ENCODE results near the gene ETV1. TPM values are rescaled to one million over a fixed set of nuclear protein-coding genes. Genes with fewer than 3 reads are reported as not detected.

Gene ETV1
- total RNA-seq, 1 donor: 0.31 TPM

DNA sequence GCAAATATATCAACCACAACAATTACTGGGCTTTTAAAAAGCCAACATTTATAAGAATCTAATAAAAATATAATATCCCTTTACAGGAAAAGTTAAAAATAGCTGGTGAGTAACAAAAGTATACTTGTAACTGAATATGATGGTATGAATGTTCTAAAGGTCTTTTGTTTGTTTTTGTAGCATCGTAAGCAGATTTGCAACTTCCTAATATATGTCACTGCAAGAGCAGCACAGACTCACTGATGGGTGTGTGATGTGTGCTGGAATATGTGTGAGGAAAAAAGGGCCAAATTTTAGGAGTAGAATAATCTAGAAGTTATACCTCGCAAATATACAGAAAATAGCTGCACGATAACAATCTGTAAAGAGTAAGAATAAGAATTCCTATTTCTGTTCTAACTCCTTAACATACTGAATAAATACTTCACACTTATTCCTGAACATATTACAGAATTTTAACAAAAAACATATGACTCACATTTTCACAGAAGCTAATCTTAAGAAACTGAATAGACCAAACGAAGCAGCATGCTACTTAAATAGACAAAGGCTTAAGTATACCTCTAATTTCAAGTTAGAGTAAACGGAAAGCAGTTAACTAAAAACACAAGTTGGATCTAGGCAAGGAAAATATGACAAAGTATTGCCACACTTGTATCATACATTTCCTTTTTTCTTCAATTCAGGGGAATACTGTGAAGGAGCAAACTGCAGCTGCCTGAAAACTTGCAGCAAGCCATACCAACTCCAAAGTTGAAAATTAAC is 9.6 kb downstream of the ETV1 start:
- Histone ChIP-seq H3K9me3 (ENCODE audit: low read depth, low read length) (no peaks in the 10 kb centered on the region), H3K27me3 (ENCODE audit: insufficient read depth, low read length) (peaks cover 7% of the 10 kb centered on the region), H3K4me3 (ENCODE audit: low read length) (no peak overlapping the region), H3K4me1 (ENCODE audit: insufficient read depth, low read length) (no peaks in the 10 kb centered on the region)

DNA sequence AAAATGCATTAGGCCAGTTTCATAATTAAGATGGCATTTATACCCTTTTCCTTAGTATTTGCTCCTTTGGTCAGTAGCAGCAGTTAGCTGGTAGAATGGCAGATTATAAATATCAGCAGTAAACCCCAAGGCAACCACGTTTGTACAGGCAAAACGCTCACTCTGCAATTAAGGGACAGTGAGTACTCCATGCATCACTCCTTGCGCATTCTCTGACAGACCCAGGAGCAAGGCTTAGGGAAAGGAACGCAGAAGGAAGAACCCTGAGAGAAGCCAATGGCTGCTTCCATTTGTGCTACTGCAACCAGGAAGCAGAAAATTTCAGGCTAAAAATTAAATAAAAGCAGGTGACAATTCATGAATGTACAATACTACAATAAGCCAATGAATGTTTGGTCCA is 12.9 kb downstream of the ETV1 start:
- no peaks in the 10 kb centered on the region for H3K9me3 ChIP-seq (ENCODE audit: low read depth, low read length)
- peaks cover 3% of the 10 kb centered on the region for H3K27me3 ChIP-seq (ENCODE audit: insufficient read depth, low read length)
- H3K4me1 ChIP-seq (ENCODE audit: insufficient read depth, low read length): no peaks in the 10 kb centered on the region
- no peak overlapping the region for H3K4me3 ChIP-seq (ENCODE audit: low read length)

DNA sequence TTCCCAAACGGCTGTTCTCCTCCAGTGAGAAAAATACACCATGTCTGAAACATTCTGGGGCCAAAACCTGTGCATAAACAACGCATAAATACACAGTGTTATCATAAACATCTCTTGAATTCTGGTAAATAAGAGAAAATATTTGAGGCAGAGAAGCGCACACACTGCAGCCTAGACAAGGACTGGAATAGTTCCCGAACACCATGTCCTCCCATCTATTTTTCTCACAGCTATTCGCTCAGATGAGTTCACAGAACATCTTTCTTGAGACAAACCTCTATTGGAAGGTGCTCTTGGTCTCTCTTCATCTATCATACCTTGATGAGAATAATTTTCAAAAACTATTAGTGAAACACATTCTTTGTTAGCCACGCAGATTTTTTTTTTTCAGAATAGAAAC is 24.4 kb downstream of the ETV1 start:
- H3K4me1 ChIP-seq (ENCODE audit: insufficient read depth, low read length): no peaks in the 10 kb centered on the region
- no peaks in the 10 kb centered on the region for H3K27me3 ChIP-seq (ENCODE audit: insufficient read depth, low read length)
- H3K9me3 ChIP-seq (ENCODE audit: low read depth, low read length): no peaks in the 10 kb centered on the region
- no peak overlapping the region for H3K4me3 ChIP-seq (ENCODE audit: low read length)

DNA sequence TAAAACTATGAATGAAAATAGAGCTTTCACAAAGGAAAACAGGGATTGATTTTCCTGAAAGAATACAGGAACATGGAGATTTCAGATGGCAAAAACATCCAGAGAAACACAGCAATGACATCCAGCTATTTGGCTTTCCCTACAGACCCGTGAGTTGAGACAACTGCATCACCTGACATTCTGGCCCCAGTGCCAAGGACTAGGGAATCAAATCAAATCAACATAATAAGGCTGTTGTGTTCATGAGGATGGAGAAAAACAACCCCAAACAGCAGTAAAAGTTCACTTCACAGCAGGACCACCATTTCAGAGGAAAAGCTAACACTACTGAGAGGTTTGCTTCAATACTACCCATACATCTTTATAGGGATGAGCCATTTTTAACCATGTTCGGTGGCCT is 25.5 kb downstream of the ETV1 start:
- Histone ChIP-seq H3K27me3 (ENCODE audit: insufficient read depth, low read length) (no peaks in the 10 kb centered on the region), H3K4me3 (ENCODE audit: low read length) (no peak overlapping the region)

DNA sequence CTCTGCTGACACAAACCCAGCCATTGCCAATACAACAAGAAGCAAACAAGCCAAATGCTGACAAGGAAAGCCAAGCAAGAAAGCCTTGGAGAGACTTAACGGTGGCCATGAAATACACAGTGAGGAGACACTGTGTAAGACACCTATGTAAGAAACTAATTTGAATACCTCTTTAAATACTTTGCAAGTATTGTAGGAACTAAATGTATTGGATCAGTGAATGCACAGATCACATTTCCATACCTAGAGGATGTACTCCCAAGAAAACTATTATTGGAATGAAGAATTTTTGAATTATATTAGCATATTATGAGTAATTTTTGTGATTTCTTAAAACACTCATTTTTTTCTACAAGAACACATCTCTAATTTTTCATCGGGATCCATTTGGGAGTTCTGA is 34.0 kb downstream of the ETV1 start:
- no peaks in the 10 kb centered on the region for H3K9me3 ChIP-seq (ENCODE audit: low read depth, low read length)
- no peaks in the 10 kb centered on the region for H3K4me1 ChIP-seq (ENCODE audit: insufficient read depth, low read length)
- no peaks in the 10 kb centered on the region for H3K27me3 ChIP-seq (ENCODE audit: insufficient read depth, low read length)
- no peak overlapping the region for H3K4me3 ChIP-seq (ENCODE audit: low read length)

More for the DNA sequence above, 25.5 kb downstream of the ETV1 start:
- H3K9me3 ChIP-seq (ENCODE audit: low read depth, low read length): no peaks in the 10 kb centered on the region
- H3K4me1 ChIP-seq (ENCODE audit: insufficient read depth, low read length): no peaks in the 10 kb centered on the region

DNA sequence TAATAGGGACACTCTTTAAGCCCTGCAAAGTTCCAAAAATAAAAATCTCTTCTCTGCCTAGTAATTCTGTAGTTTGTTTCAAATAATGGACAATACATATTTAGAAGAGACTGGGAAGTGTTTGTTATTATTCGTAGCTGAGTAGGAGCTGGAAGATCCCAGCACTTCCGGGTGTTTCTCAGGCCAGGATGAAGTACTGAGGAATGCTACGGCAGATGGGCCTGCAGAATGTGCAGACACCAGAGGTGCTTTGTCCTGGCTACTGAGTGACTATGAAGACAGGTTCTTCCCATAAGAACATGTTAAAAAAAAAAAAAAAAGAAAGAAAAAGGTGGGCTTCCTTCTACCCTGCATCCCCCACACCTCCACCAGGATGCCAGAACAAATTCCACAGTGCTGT is 36.1 kb downstream of the ETV1 start:
- no peak overlapping the region for H3K4me3 ChIP-seq (ENCODE audit: low read length)
- H3K9me3 ChIP-seq (ENCODE audit: low read depth, low read length): no peaks in the 10 kb centered on the region
- H3K4me1 ChIP-seq (ENCODE audit: insufficient read depth, low read length): no peaks in the 10 kb centered on the region
- H3K27me3 ChIP-seq (ENCODE audit: insufficient read depth, low read length): no peaks in the 10 kb centered on the region

DNA sequence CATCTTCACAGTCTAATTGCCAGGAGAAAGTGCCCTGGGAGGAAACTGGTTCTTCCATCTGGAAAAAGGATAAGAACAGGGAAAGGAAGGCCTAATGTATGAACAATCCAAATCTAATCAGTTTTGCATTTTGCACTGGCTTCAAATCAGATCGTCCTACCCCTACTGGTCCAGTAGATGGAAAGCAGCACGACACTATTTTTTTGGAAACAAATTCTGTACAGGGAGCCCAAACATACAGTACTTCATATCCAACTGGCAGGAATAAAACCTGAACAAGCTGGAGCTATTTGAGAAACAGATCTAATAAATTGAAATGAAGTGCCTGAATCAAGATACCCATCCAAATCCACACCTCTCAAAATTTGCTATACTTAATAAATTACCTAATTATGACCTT is 36.5 kb downstream of the ETV1 start:
- no peak overlapping the region for H3K4me3 ChIP-seq (ENCODE audit: low read length)
- H3K9me3 ChIP-seq (ENCODE audit: low read depth, low read length): no peaks in the 10 kb centered on the region
- no peaks in the 10 kb centered on the region for H3K27me3 ChIP-seq (ENCODE audit: insufficient read depth, low read length)
- H3K4me1 ChIP-seq (ENCODE audit: insufficient read depth, low read length): no peaks in the 10 kb centered on the region

DNA sequence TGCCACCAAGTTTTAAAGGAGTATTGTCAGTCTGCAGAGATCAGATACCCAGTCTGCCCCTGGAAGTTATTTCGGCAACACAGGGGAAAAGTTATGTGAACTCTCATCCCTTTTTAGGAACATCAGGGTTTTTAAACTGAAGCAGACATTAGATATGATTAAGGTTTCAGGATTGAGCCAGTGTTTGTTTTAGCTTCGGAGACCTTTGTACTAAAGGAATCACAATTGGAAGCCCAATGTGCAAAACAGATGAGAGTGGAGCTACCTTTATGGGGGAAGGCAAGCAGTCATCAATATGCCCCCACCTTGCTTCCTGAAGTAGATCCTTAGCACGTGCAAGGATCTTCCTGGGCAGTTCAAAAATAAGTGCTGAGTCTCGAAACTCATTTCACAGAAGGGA is 39.5 kb downstream of the ETV1 start:
- no peaks in the 10 kb centered on the region for H3K27me3 ChIP-seq (ENCODE audit: insufficient read depth, low read length)
- no peaks in the 10 kb centered on the region for H3K9me3 ChIP-seq (ENCODE audit: low read depth, low read length)

DNA sequence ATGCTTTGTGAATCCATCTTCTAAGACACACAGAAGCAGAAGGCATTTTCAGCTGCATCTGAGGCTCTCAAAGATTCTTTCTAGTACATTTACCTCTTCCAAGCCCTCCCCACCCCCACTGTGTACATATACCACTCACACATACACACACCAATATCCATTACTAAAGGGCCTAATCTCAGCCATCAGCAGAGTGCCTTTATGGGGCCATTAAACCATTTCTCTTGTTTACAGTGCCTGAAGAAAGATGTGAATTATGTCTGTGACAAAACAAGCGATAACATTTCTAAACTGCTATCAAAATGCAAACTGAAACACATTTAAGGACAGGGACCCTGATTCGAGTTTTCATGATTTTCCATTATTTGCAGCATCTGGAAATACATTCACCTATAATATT is 40.0 kb downstream of the ETV1 start:
- no peaks in the 10 kb centered on the region for H3K9me3 ChIP-seq (ENCODE audit: low read depth, low read length)

More for the DNA sequence above, 39.5 kb downstream of the ETV1 start:
- Histone ChIP-seq H3K4me1 (ENCODE audit: insufficient read depth, low read length) (no peaks in the 10 kb centered on the region), H3K4me3 (ENCODE audit: low read length) (no peak overlapping the region)

DNA sequence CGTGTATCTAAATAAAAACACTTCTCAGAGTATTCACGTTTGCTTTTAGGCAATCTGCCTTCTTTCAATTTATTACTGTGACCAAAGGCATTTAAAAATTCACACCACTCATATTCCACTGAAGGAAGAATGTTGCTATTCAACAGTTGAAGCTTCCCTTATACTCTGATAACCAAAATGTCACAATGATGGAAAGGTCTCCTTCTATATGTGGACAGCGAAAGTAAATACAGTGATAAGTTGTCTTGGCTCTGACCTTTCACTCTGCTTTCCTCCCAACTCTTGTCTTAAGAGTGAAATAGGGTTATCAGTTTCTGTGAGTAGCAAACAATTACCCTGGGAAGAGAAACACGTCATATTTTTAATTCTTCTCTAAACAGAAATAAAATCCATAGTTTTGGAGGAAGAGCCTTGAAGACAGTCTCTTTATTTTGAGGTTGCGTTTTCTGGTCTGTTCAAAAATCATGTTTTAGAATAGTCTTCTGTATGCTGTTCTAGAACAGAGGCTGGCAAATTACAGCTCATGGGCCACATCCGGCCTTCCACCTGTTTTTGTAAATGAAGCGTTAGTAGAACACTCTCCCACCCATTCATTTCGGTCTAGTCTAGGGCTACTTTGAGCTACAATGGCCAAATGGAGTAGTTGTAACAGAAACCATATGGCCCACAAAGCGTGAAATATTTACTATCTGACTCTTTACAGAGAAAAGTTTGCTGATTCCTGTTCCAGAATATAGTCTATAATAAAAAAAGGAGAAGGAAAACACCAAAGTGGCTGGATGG is 41.3 kb downstream of the ETV1 start:
- Histone ChIP-seq H3K4me3 (ENCODE audit: low read length) (no peak overlapping the region), H3K9me3 (ENCODE audit: low read depth, low read length) (no peaks in the 10 kb centered on the region), H3K4me1 (ENCODE audit: insufficient read depth, low read length) (no peaks in the 10 kb centered on the region), H3K27me3 (ENCODE audit: insufficient read depth, low read length) (no peaks in the 10 kb centered on the region)

More for the DNA sequence above, 40.0 kb downstream of the ETV1 start:
- Histone ChIP-seq H3K27me3 (ENCODE audit: insufficient read depth, low read length) (no peaks in the 10 kb centered on the region), H3K4me3 (ENCODE audit: low read length) (no peak overlapping the region), H3K4me1 (ENCODE audit: insufficient read depth, low read length) (no peaks in the 10 kb centered on the region)

DNA sequence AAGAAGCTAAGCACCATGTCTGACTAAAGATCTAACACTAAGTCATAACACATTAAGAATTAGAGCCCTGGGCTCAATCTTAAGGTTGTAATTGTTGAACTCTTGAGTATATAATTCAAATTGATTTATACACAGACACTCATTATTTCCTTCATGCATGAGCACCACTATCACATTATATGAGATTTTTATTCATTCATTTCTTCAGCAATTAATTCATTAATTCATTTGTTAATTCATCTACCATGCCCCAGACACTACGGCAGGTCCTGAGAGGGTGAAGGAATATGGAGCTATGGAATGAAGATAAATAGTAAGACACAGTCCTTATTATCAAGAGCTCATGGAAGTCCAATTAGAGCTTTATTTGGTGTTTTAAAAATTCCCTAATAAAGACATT is 41.9 kb downstream of the ETV1 start:
- Histone ChIP-seq H3K27me3 (ENCODE audit: insufficient read depth, low read length) (no peaks in the 10 kb centered on the region), H3K4me1 (ENCODE audit: insufficient read depth, low read length) (no peaks in the 10 kb centered on the region), H3K9me3 (ENCODE audit: low read depth, low read length) (no peaks in the 10 kb centered on the region), H3K4me3 (ENCODE audit: low read length) (no peak overlapping the region)

DNA sequence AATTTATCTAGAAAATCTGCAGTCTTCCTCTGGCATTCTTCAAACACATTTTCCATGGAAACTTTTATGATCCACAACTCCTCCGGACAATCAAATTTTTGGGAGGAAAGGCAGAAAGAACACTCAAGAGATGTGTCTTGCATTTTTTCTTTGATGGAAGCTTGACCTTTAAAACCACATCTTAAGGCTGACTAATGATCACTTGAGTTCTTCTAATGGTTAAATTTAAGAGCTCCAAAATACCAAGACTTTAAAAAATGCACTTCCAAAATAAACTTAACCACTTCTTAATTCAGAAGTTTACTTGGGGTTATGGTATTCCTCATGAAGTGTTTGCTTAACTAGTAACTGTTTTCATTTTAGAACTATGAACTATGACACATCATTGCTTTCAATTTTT is 43.3 kb downstream of the ETV1 start:
- no peaks in the 10 kb centered on the region for H3K4me1 ChIP-seq (ENCODE audit: insufficient read depth, low read length)
- no peak overlapping the region for H3K4me3 ChIP-seq (ENCODE audit: low read length)
- H3K27me3 ChIP-seq (ENCODE audit: insufficient read depth, low read length): no peaks in the 10 kb centered on the region
- no peaks in the 10 kb centered on the region for H3K9me3 ChIP-seq (ENCODE audit: low read depth, low read length)

DNA sequence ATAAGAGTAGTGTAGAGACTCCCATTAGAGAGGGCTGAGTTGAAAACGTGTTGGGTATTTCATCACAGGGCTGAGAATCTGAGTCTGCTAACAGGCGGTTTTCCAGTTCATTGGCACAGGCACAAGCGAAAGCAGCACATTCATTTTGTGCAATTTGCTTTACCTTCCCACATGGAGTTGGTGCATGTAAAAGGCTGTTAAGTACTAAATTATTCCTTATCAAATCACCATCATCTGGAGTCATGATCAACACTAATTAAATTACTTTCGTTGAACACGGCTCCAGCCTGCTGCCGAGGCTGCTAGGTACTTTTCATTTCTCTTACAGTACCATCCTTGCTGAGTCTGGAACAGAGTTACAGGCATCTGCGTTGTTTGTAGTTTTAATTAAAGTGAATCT is 43.8 kb downstream of the ETV1 start:
- Histone ChIP-seq H3K27me3 (ENCODE audit: insufficient read depth, low read length) (no peaks in the 10 kb centered on the region), H3K9me3 (ENCODE audit: low read depth, low read length) (no peaks in the 10 kb centered on the region), H3K4me1 (ENCODE audit: insufficient read depth, low read length) (no peaks in the 10 kb centered on the region), H3K4me3 (ENCODE audit: low read length) (no peak overlapping the region)

DNA sequence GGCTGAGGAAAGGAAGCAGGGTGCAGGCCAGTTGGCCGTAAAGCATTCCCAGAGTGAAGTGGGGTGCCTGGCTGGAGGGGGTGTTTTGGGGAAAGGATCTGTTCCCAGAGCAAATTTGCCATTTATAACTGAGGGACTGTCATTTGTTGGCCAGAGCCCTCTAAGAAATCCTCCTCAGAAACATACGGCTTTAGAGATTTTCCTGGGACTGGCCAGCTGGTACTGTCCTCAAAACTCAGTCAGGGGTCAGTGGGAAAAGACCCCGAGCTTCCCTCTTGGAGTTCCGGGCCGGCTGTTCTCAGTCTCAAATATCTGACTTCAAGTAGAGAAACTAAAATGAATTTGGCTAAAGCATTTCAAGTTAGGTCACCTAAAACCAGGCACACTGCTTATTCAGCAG is 55.9 kb downstream of the ETV1 start:
- Histone ChIP-seq H3K4me1 (ENCODE audit: insufficient read depth, low read length) (no peaks in the 10 kb centered on the region), H3K27me3 (ENCODE audit: insufficient read depth, low read length) (no peaks in the 10 kb centered on the region)

DNA sequence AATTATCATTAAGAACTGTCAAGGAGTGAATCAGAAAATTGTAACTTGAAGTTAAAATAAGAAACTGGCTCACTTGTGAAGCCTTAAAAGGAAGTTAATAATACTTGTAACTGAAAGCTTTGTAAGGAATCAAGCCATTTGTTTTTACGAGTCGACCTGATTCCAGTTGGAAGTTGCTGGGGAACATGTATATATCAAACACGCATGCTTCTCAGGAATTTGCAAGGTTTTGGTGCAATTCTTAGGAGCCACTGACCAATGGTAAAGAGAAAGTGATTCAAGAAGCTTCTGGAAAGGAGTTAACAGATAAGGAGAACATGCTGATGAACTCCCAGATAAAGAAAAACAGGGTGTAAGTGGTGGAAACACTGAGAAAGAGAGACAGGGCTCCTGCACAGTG is 56.4 kb downstream of the ETV1 start:
- no peaks in the 10 kb centered on the region for H3K27me3 ChIP-seq (ENCODE audit: insufficient read depth, low read length)
- H3K4me1 ChIP-seq (ENCODE audit: insufficient read depth, low read length): no peaks in the 10 kb centered on the region
- no peaks in the 10 kb centered on the region for H3K9me3 ChIP-seq (ENCODE audit: low read depth, low read length)
- no peak overlapping the region for H3K4me3 ChIP-seq (ENCODE audit: low read length)

More for the DNA sequence above, 55.9 kb downstream of the ETV1 start:
- no peaks in the 10 kb centered on the region for H3K9me3 ChIP-seq (ENCODE audit: low read depth, low read length)
- no peak overlapping the region for H3K4me3 ChIP-seq (ENCODE audit: low read length)

DNA sequence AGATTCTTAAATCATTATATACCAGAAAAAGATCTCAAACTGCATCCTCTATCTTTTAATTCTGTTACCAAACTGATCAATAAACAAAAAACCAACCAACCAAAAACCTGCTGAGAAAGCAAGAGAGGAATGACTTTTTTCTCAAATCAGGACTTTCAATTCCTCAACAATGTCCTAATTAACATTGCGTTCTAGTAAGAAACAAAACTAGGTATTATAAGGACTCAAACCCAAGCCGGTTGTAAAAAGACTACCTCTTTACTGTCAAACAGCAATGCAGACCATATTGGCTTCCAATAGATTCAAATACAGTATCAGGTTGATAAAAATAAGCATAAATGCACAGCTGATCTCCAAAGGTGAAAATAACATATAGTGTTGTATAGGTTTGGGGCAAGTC is 57.3 kb downstream of the ETV1 start:
- Histone ChIP-seq H3K4me1 (ENCODE audit: insufficient read depth, low read length) (no peaks in the 10 kb centered on the region), H3K4me3 (ENCODE audit: low read length) (no peak overlapping the region), H3K9me3 (ENCODE audit: low read depth, low read length) (no peaks in the 10 kb centered on the region), H3K27me3 (ENCODE audit: insufficient read depth, low read length) (no peaks in the 10 kb centered on the region)

Data from mononuclear cell (primary cell).